SK-N-SH (cell line): Measurements from ENCODE around the gene SF3A1. TPM values are rescaled to one million over a fixed set of nuclear protein-coding genes. Genes with fewer than 3 reads are reported as not detected.
"Not testable (repeated sequence)": the region's sequence is repeated elsewhere in the genome, so short reads cannot be mapped to it uniquely, and the experiment has no call there.

ENCODE experiments used
- CTCF ChIA-PET: fragments of 300-600, 350-600 bp; formaldehyde crosslinking; extraction: SDS; loops from one replicate; lab custom pipeline; 2021; lab: Yijun Ruan, JAX
- POLR2A ChIA-PET: fragments of 350-600 bp; sonication (Branson Sonifier 250); formaldehyde crosslinking; extraction: SDS; loops from one replicate; lab custom pipeline; 2020; ENCODE audit warnings: antibody characterized with exemption, inconsistent platforms; lab: Yijun Ruan, JAX
- DNase-seq: peaks from one replicate; pipeline ENCODE4 v3.0.0; 2012
- H2AFZ ChIP-seq: fragments of 200-600 bp; sonication (generic); 2 replicates; pipeline ENCODE4 v1.8.1; 2016; ENCODE audit warnings: antibody characterized with exemption, mild to moderate bottlenecking, low read depth
- H3F3A ChIP-seq: fragments of 200-600 bp; sonication (generic); replicated peaks from 2 replicates; pipeline ENCODE3; 2016; ENCODE audit warnings: antibody characterized with exemption, mild to moderate bottlenecking; ENCODE audit not compliant: insufficient read depth
- H3K27ac ChIP-seq, 2 experiments: fragments of 200-500 bp in 1 of 2; fragments of 200-600 bp in 1 of 2; sonication (Bioruptor generic) in 1 of 2; sonication (generic), shearing (Covaris generic) in 1 of 2; 2 replicates each; pipeline versions ENCODE4 v1.5.1 to v1.6.1; 2014 to 2016; ENCODE audit warnings: low read depth in 2 of 2, inconsistent platforms in 1 of 2, low read length in 1 of 2, mild to moderate bottlenecking in 1 of 2, mixed read lengths in 1 of 2
- H3K27me3 ChIP-seq: fragments of 200-600 bp; sonication (generic), shearing (Covaris generic); 2 replicates; pipeline ENCODE4 v1.6.1; 2016; ENCODE audit warnings: mixed run types; ENCODE audit not compliant: insufficient read depth
- H3K36me3 ChIP-seq, 2 experiments: fragments of 200-500 bp in 1 of 2; fragments of 200-600 bp in 1 of 2; sonication (Bioruptor generic) in 1 of 2; sonication (generic) in 1 of 2; replicated peaks in 1 of 2; 2 replicates each; pipeline versions ENCODE3 to v1.5.1; 2014 to 2016; ENCODE audit warnings: low read length in 1 of 2, mild to moderate bottlenecking in 1 of 2; ENCODE audit not compliant: insufficient read depth in 2 of 2, control insufficient read depth in 1 of 2
- H3K4me1 ChIP-seq, 2 experiments: fragments of 200-500 bp in 1 of 2; fragments of 200-600 bp in 1 of 2; sonication (Bioruptor generic) in 1 of 2; sonication (generic), shearing (Covaris generic) in 1 of 2; 2 replicates each; pipeline versions ENCODE4 v1.5.1 to v1.6.1; 2014 to 2016; ENCODE audit warnings: low read depth in 1 of 2, low read length in 1 of 2, mixed run types in 1 of 2; ENCODE audit not compliant: insufficient read depth in 2 of 2, control insufficient read depth in 1 of 2
- H3K4me2 ChIP-seq: fragments of 200-600 bp; sonication (generic), shearing (Covaris generic); 2 replicates; pipeline ENCODE4 v1.6.1; 2017; ENCODE audit warnings: mixed run types
- H3K4me3 ChIP-seq, 2 experiments: fragments of 200-500 bp in 1 of 2; fragments of 200-600 bp in 1 of 2; sonication (Bioruptor generic) in 1 of 2; sonication (generic), shearing (Covaris generic) in 1 of 2; 2 replicates each; pipeline versions ENCODE4 v1.5.1 to v1.8.1; 2014 to 2016; ENCODE audit warnings: low read depth in 2 of 2, inconsistent platforms in 1 of 2, low read length in 1 of 2, mild to moderate bottlenecking in 1 of 2, mixed read lengths in 1 of 2, moderate library complexity in 1 of 2
- H3K79me2 ChIP-seq: fragments of 200-600 bp; sonication (generic); 2 replicates; pipeline ENCODE4 v1.8.1; 2017; ENCODE audit warnings: mild to moderate bottlenecking; ENCODE audit not compliant: insufficient read depth
- H3K9ac ChIP-seq: fragments of 200-600 bp; sonication (generic); 2 replicates; pipeline ENCODE4 v1.6.1; 2017; ENCODE audit warnings: mixed run types
- H3K9me2 ChIP-seq: fragments of 200-600 bp; sonication (generic); 2 replicates; pipeline ENCODE4 v1.6.1; 2017; ENCODE audit warnings: mixed run types
- H3K9me3 ChIP-seq: fragments of 200-600 bp; sonication (generic); 2 replicates; pipeline ENCODE4 v1.6.1; 2017; ENCODE audit warnings: mixed run types, mild to moderate bottlenecking, moderate library complexity
- H4K20me1 ChIP-seq: fragments of 200-600 bp; sonication (generic); 2 replicates; pipeline ENCODE4 v1.6.1; 2017; ENCODE audit warnings: mild to moderate bottlenecking, mixed run types; ENCODE audit not compliant: insufficient read depth
- CTCF ChIP-seq: fragments of 200-600 bp; sonication (generic); IDR thresholded peaks from 2 replicates; pipeline ENCODE4 v1.6.1; 2017; ENCODE audit warnings: antibody characterized with exemption, mild to moderate bottlenecking, moderate library complexity
- FOSL2 ChIP-seq: IDR thresholded peaks from 2 replicates; pipeline ENCODE4 v1.4.0; 2012; ENCODE audit warnings: low read depth, mild to moderate bottlenecking, moderate library complexity, borderline replicate concordance
- FOXM1 ChIP-seq: IDR thresholded peaks from 2 replicates; pipeline ENCODE4 v1.4.0; 2012; ENCODE audit warnings: low read depth, mild to moderate bottlenecking
- GABPA ChIP-seq: IDR thresholded peaks from 2 replicates; pipeline ENCODE4 v1.4.0; 2012; ENCODE audit warnings: low read depth, mild to moderate bottlenecking
- IRF3 ChIP-seq: fragments of 150-350 bp; IDR thresholded peaks from 2 replicates; pipeline ENCODE4 v1.6.1; 2016; ENCODE audit warnings: mild to moderate bottlenecking, low read depth, low read length
- JUND ChIP-seq: IDR thresholded peaks from 2 replicates; pipeline ENCODE4 v1.4.0; 2012
- MAX ChIP-seq: IDR thresholded peaks from 2 replicates; pipeline ENCODE4 v1.4.0; 2012; ENCODE audit warnings: low read depth
- MEF2A ChIP-seq: IDR thresholded peaks from 2 replicates; pipeline ENCODE4 v1.4.0; 2012; ENCODE audit warnings: low read depth, borderline replicate concordance
- NRF1 ChIP-seq: IDR thresholded peaks from 2 replicates; pipeline ENCODE4 v1.6.1; 2012; ENCODE audit warnings: low read depth, mild to moderate bottlenecking, low read length
- REST ChIP-seq: IDR thresholded peaks from 2 replicates; pipeline ENCODE4 v1.6.1; 2012; ENCODE audit warnings: mild to moderate bottlenecking, low read depth, low read length, moderate library complexity
- SIN3A ChIP-seq: IDR thresholded peaks from 2 replicates; pipeline ENCODE4 v1.6.1; 2012; ENCODE audit warnings: low read depth, mild to moderate bottlenecking, low read length, moderate library complexity, borderline replicate concordance
- TAF1 ChIP-seq: IDR thresholded peaks from 2 replicates; pipeline ENCODE4 v1.6.1; 2012; ENCODE audit warnings: low read depth, mild to moderate bottlenecking, low read length, moderate library complexity, borderline replicate concordance
- TCF12 ChIP-seq: IDR thresholded peaks from 2 replicates; pipeline ENCODE4 v1.4.0; 2012
- USF2 ChIP-seq: fragments of 150-350 bp; IDR thresholded peaks from 2 replicates; pipeline ENCODE4 v1.6.1; 2017; ENCODE audit warnings: antibody characterized with exemption, low read length, low read depth, borderline replicate concordance
- WGBS: methylation state at CpG from one replicate; pipeline ENCODE4 v1.1.6; 2017; ENCODE audit warnings: low lambda C conversion rate; 5-methylcytosine and 5-hydroxymethylcytosine counted together
- polyA plus RNA-seq, 3 experiments: library from polyadenylated mRNA; depleted of rRNA; stranded (reverse); fragments of >200 nt; gene quantifications; 2 replicates each; pipeline ENCODE4 v1.2.3, GENCODE V29; 2012

SF3A1 gene
- polyA plus RNA-seq, 1 of the 3 experiments (the other 2 are of a cell fraction) = 75.2 TPM

GRCh38 chr22:30402028-30402765 is 45.5 kb upstream of the SF3A1 start:
- Histone ChIP-seq H3K36me3 (peaks cover 1 to 12% of the 10 kb centered on the region in 2 experiments), H3K27ac (no peak overlapping the region), H3K27me3 (no peaks in the 10 kb centered on the region)
- TF ChIP-seq MEF2A (no peak), MAX (no peak), TCF12 (no peak), NRF1 (no peak), JUND (no peak), IRF3 (no peak), USF2 (no peak), TAF1 (no peak), REST (no peak), CTCF (no peak), FOXM1 (no peak), SIN3A (no peak), FOSL2 (no peak), GABPA (no peak)
- TF ChIP-seq, all 33 proteins: peak for 0
- peaks cover 0 to 10% of the 10 kb centered on the region in 2 experiments; a peak in 1 of 4 replicates for H3K4me1 ChIP-seq
- no peaks in the 10 kb centered on the region for H3F3A ChIP-seq
- ChIA-PET POLR2A (interaction anchor here (0.6 to 1.5 kb wide), 3 partner anchors 9 to 21 kb away, joined by 3 to 4 read pairs (median 4); no protein-coding TSS in a partner anchor), CTCF (interaction anchor here (0.7 to 1.5 kb wide), 4 partner anchors 11 to 83 kb away, joined by 3 to 7 read pairs (median 4); partner anchors contain the start of gene MTFP1)
- peaks cover 31% of the 10 kb centered on the region for H3K79me2 ChIP-seq
- H3K4me2 ChIP-seq = no peak overlapping the region
- H3K9me2 ChIP-seq = no peaks in the 10 kb centered on the region
- H3K9ac ChIP-seq = no peak overlapping the region
- no peak overlapping the region for H2AFZ ChIP-seq
- DNase-seq = no peak
- H4K20me1 ChIP-seq = 0 out of 2 replicates have a peak, but pooled peaks cover 6% of the 10 kb centered on the region
- WGBS = 90% methylated on average over 4 of the region's 5 CpGs
- no peak overlapping the region for H3K4me3 ChIP-seq
- no peaks in the 10 kb centered on the region for H3K9me3 ChIP-seq

- H3K79me2 ChIP-seq = peaks cover 39% of the 10 kb centered on the region
- not testable (repeated sequence) for H3K36me3 ChIP-seq
Observed at GRCh38 chr22:30401024-30401423, 44.3 kb upstream of the SF3A1 start.

More at GRCh38 chr22:30401024-30401423, 44.3 kb upstream of the SF3A1 start:
- ChIA-PET CTCF (interaction anchor here (0.6 to 1.5 kb wide), 3 partner anchors 10 to 140 kb away, joined by 4 to 7 read pairs (median 4); no protein-coding TSS in a partner anchor), POLR2A (interaction anchor here (0.9 kb wide), 1 partner anchor 13 kb away, joined by 3 read pairs; no protein-coding TSS in a partner anchor)
- H3K9ac ChIP-seq, H3F3A ChIP-seq, H2AFZ ChIP-seq, H3K9me3 ChIP-seq, H3K4me2 ChIP-seq, H3K4me3 ChIP-seq, H3K27me3 ChIP-seq, H3K27ac ChIP-seq, DNase-seq, H3K9me2 ChIP-seq, H4K20me1 ChIP-seq: not testable (repeated sequence)
- H3K4me1 ChIP-seq = peaks cover 0 to 14% of the 10 kb centered on the region in 2 experiments; a peak in 1 of 4 replicates
- WGBS = 96% methylated on average over 3 of the region's 3 CpGs
